Lower lobe of right lung (tissue), 2 donors: Measurements from ENCODE around the gene PAK6. TPM values are rescaled to one million over a fixed set of nuclear protein-coding genes. Genes with fewer than 3 reads are reported as not detected.
A peak's percentile ranks its signal among the peaks of the same experiment; 100 is the strongest.

ENCODE experiments used
- ATAC-seq, 2 donors: fragments of 200-7000 bp; cut with Tn5 transposase; one replicate each; pipeline ENCODE4 v1.9.1; 2020 to 2022; ENCODE audit warnings: mild to moderate bottlenecking in 2 of 2, moderate library complexity in 2 of 2
- DNase-seq: peaks from one replicate; pipeline ENCODE4 v3.0.0-alpha.2; 2020
- H3K27ac ChIP-seq: fragments of 200-600 bp; one replicate; pipeline ENCODE4 v1.8.0; 2022
- H3K27me3 ChIP-seq: fragments of 200-600 bp; one replicate; pipeline ENCODE4 v1.8.0; 2022; ENCODE audit warnings: low read depth
- H3K36me3 ChIP-seq: fragments of 200-600 bp; one replicate; pipeline ENCODE4 v1.8.0; 2022; ENCODE audit warnings: mild to moderate bottlenecking
- H3K4me1 ChIP-seq: fragments of 200-600 bp; one replicate; pipeline ENCODE4 v1.8.0; 2022
- H3K4me3 ChIP-seq: fragments of 200-600 bp; one replicate; pipeline ENCODE4 v1.8.0; 2022; ENCODE audit warnings: mild to moderate bottlenecking
- H3K9me3 ChIP-seq: fragments of 200-600 bp; one replicate; pipeline ENCODE4 v1.8.0; 2022
- CTCF ChIP-seq: fragments of 200-600 bp; IDR thresholded peaks from one replicate; pipeline ENCODE4 v1.8.0; 2022; ENCODE audit warnings: antibody characterized with exemption, mild to moderate bottlenecking
- intact Hi-C: fragments of 100-400 bp; cut with DNase I; formaldehyde crosslinking; loops from one replicate; pipeline ENCODE4 v1.11.0; 2022
- long read RNA-seq: library from polyadenylated mRNA; unstranded; transcript quantifications from one replicate; pipeline ENCODE4 v2.0.0, GENCODE V29; 2021
- total RNA-seq: library from RNA; stranded (reverse); fragmentation: NEBNext Ultra II Directional; extraction: Animal tissue kit (Norgen Biotek cat#: 25700); gene quantifications from one replicate; pipeline ENCODE4 v1.2.1, GENCODE V29; 2021
- donor health status: DM: no; HTN: yes; CAD: no; lungs with severe emphysema.

The PAK6 gene
- total RNA-seq: 5.6 TPM
- long read RNA-seq, partial matches to known transcripts: 1 of 8 reads
- long read RNA-seq, other reads (novel, unspliced or antisense): 7 of 8 reads

GRCh38 chr15:40238532-40239403 is at the start of gene PAK6:
Gene PAK6 (plus strand): TSS chr15:40239063. CDS start chr15:40264786, 25,723 bp downstream.
- H3K4me1 ChIP-seq: peaks cover 14% of the 10 kb centered on the region
- no peak within 1 kb of the TSS for H3K27ac ChIP-seq
- H3K9me3 ChIP-seq: no peaks in the 10 kb centered on the region
- peaks cover 18% of the 10 kb centered on the region for H3K27me3 ChIP-seq
- intact Hi-C loops: no loop called here
- ATAC-seq (peak; percentile 77 to 92), DNase-seq (peak; percentile 66)
- peak within 1 kb of the TSS; percentile 39 for H3K4me3 ChIP-seq
- no peak for TF ChIP-seq CTCF
- H3K36me3 ChIP-seq: no peaks in the 10 kb centered on the region

DNA sequence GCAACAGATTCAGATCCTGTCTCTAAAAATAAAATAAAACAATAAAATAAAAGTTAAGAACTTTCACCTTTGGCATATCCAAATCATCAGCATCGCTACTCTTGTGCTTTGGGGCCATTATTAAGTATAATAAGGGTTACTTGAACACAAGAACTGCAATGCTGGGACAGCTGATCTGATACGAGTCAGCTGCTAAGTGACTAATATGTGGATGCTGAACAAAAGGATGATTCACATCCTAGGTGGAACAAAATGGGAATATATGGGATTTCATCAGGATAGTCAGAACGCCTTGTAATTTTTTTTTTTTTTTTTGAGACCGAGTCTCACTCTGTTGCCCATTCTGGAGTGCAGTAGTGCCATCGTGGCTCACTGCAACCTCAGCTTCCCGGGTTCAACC is 48.3 kb upstream of the PAK6 start:
- ATAC-seq: no peak
- Histone ChIP-seq H3K27me3 (no peaks in the 10 kb centered on the region), H3K9me3 (no peaks in the 10 kb centered on the region), H3K27ac (no peak overlapping the region), H3K4me1 (no peaks in the 10 kb centered on the region), H3K36me3 (no peaks in the 10 kb centered on the region), H3K4me3 (no peak overlapping the region)
- DNase-seq: no peak
- intact Hi-C loops: no loop called here
- no peak for TF ChIP-seq CTCF

DNA sequence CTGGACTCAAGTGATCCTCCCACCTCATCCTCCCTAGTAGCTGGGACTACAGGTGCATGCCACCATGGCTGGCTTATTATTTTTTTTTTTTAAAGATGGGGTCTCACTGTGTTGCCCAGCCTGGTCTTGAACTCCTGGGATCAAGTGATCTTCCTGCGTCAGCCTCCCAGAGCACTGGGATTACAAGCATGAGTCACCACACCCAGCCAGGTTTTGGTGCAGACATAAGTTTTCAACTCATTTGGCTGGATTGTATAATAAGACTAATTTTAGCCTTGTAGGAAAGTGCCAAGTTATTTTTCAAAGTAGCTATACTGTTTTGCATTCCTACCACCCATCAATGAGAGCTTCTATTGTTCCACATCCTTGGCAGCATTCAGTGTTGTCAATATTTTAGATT is 45.9 kb upstream of the PAK6 start:
- H3K4me3 ChIP-seq: no peak overlapping the region
- intact Hi-C loops: no loop called here
- H3K9me3 ChIP-seq: no peaks in the 10 kb centered on the region
- H3K36me3 ChIP-seq: no peaks in the 10 kb centered on the region
- H3K27ac ChIP-seq: no peak overlapping the region
- ATAC-seq (no peak), DNase-seq (no peak)
- no peak for TF ChIP-seq CTCF
- no peaks in the 10 kb centered on the region for H3K4me1 ChIP-seq
- no peaks in the 10 kb centered on the region for H3K27me3 ChIP-seq

DNA sequence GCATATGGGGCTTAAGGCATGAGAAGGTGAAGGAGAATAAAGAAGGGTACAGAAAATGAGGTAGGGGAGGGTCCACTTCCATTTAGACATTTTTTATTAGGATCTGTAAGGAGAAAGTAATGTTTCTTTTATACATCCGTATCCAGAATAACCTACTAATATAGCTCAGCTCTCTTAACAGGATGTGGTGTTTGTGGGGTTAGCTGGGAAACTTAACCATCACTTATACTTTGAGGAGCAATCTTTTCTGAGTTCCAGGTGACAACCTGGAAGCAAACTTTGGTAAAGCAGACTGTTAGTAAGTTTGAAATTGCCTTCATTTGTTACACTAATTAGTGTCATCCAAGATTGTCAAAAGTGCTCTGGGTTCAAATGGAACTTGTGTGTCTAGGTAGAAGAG is 41.4 kb upstream of the PAK6 start:
- H3K27me3 ChIP-seq: no peaks in the 10 kb centered on the region
- no peaks in the 10 kb centered on the region for H3K4me1 ChIP-seq
- no peak overlapping the region for H3K4me3 ChIP-seq
- no peaks in the 10 kb centered on the region for H3K9me3 ChIP-seq
- no peak for TF ChIP-seq CTCF
- intact Hi-C loops: no loop called here
- ATAC-seq (no peak), DNase-seq (no peak)
- no peak overlapping the region for H3K27ac ChIP-seq
- H3K36me3 ChIP-seq: no peaks in the 10 kb centered on the region

- Histone ChIP-seq H3K27me3 (no peaks in the 10 kb centered on the region), H3K9me3 (no peaks in the 10 kb centered on the region), H3K4me1 (no peaks in the 10 kb centered on the region), H3K36me3 (no peaks in the 10 kb centered on the region), H3K4me3 (no peak overlapping the region), H3K27ac (no peak overlapping the region)
- TF ChIP-seq CTCF: no peak
- no peak for DNase-seq
- ATAC-seq: no peak
- intact Hi-C loops: no loop called here
These were observed 40.3 kb upstream of the PAK6 start for GRCh38 chr15:40198355-40199085.
